Adrenal gland (tissue), 12 donors: ENCODE results near the gene SLC12A9. TPM values are rescaled to one million over a fixed set of nuclear protein-coding genes. Genes with fewer than 3 reads are reported as not detected.

Experiments
- DNase-seq, 7 donors: peaks; one replicate each; pipeline ENCODE4 v3.0.0-alpha.2; 2019 to 2020
- H3K27ac ChIP-seq, 5 donors: fragments of 200-600 bp; sonication (generic) in 4 of 5; 1 replicate in 3 of 5; 2 replicates in 2 of 5; pipeline versions ENCODE4 v1.5.1 to v1.8.0; 2016 to 2020; ENCODE audit warnings: mild to moderate bottlenecking in 1 of 5
- H3K27me3 ChIP-seq: fragments of 200-600 bp; 2 replicates; pipeline ENCODE4 v1.8.0; 2021
- H3K36me3 ChIP-seq, 2 donors: fragments of 200-600 bp; replicated peaks in 1 of 2; 1 replicate in 1 of 2; 2 replicates in 1 of 2; pipeline versions ENCODE4 v1.5.1 to v1.8.0; 2018 to 2022
- H3K4me1 ChIP-seq, 2 donors: fragments of 200-600 bp; replicated peaks in 1 of 2; 1 replicate in 1 of 2; 2 replicates in 1 of 2; pipeline versions ENCODE4 v1.5.1 to v1.8.0; 2018 to 2021
- H3K4me3 ChIP-seq, 4 donors: fragments of 200-600 bp; sonication (generic) in 3 of 4; one replicate each; pipeline ENCODE4 v1.5.1; 2016 to 2018
- H3K9me3 ChIP-seq, 3 donors: fragments of 200-600 bp; sonication (generic) in 1 of 3; replicated peaks in 1 of 3; 1 replicate in 2 of 3; 2 replicates in 1 of 3; pipeline versions ENCODE4 v1.5.1 to v1.8.0; 2016 to 2021
- CTCF ChIP-seq, 6 experiments: fragments of 450-650 bp in 4 of 6; fragments of 200-600 bp in 2 of 6; sonication (generic) in 1 of 6; IDR thresholded peaks; 1 replicate in 5 of 6; 2 replicates in 1 of 6; pipeline versions ENCODE4 v1.5.1 to v1.8.0; 2016 to 2021; ENCODE audit warnings: antibody characterized with exemption in 6 of 6, mild to moderate bottlenecking in 2 of 6, moderate library complexity in 1 of 6
- POLR2A ChIP-seq, 2 donors: fragments of 450-650 bp; IDR thresholded peaks; one replicate each; pipeline ENCODE4 v1.6.1; 2017; ENCODE audit warnings: antibody characterized with exemption in 2 of 2, mild to moderate bottlenecking in 2 of 2, moderate library complexity in 1 of 2
- WGBS, 4 donors: extraction: QIAGEN DNeasy Blood & Tissue Kit in 2 of 4; methylation state at CpG; one replicate each; pipeline versions ENCODE4 v1.1.5 to v1.1.7; 2013 to 2017; 5-methylcytosine and 5-hydroxymethylcytosine counted together
- intact Hi-C, 2 donors: fragments of 100-400 bp; cut with DNase I; formaldehyde crosslinking; loops; one replicate each; pipeline versions ENCODE4 v1.14.1 to v1.15.0; 2022 to 2023
- polyA plus RNA-seq, 3 donors: library from polyadenylated mRNA; stranded (reverse); fragments of 200-250 nt in 2 of 3; fragments of 350-450 nt in 1 of 3; fragmentation: Illumina TruSeq in 1 of 3; extraction: RNeasy Lipid Tissue Mini Kit (QIAGEN cat#74804) in 1 of 3; gene quantifications; one replicate each; pipeline ENCODE4 v1.2.3, GENCODE V29; 2013 to 2014
- total RNA-seq, 9 donors: library from RNA; depleted of rRNA in 4 of 9; stranded (reverse); fragments of >200 nt in 4 of 9; fragments of 120-200 nt in 1 of 9; fragmentation: NEBNext Ultra II Directional in 1 of 9; extraction: Animal tissue kit (Norgen Biotek cat#: 25700) in 1 of 9; gene quantifications; one replicate each; pipeline versions ENCODE4 v1.1.0 to v1.2.4, GENCODE V29; 2013 to 2023
- donor health status: healthy with polysubstance abuse.
- donor health status: Bipolar disorder and iron deficiency.
- donor health status: DM: yes; HTN: yes; CAD: no.
- donor health status: DM: no; HTN: no; CAD: no.
- donor health status: DM: no; HTN: no; CAD: no.
- donor health status: DM: yes; HTN: yes; CAD: no.

SLC12A9 gene
- total and polyA plus RNA-seq, 12 donors = 6.1 to 60.3 (median 20.2) TPM

- DNase-seq = no peak
- Histone ChIP-seq H3K4me3 (no peak overlapping the region), H3K27me3 (no peaks in the 10 kb centered on the region), H3K4me1 (peaks cover 4 to 9% of the 10 kb centered on the region in 2 donors), H3K9me3 (no peaks in the 10 kb centered on the region), H3K27ac (no peak overlapping the region), H3K36me3 (peaks cover 0 to 17% of the 10 kb centered on the region in 2 donors)
- 90 to 100% (median 94%) methylated on average over 4 to 16 of the region's 16 CpGs for WGBS, 4 donors
- intact Hi-C loops = loop anchor here in 1 of 2 donors (5.0 kb wide), 1 partner anchor 150 kb away; the partner anchor contains the start of gene POP7
- TF ChIP-seq POLR2A (IDR thresholded peaks at IDR 0.05) (no peak), CTCF (IDR thresholded peaks at IDR 0.05) (no peak)
Observed at GRCh38 chr7:100856871-100857282, 4.4 kb downstream of the SLC12A9 start.

- H3K27me3 ChIP-seq = no peaks in the 10 kb centered on the region
- TF ChIP-seq CTCF (IDR thresholded peaks at IDR 0.05) (no peak), POLR2A (IDR thresholded peaks at IDR 0.05) (no peak)
- peaks cover 0 to 17% of the 10 kb centered on the region in 2 donors for H3K36me3 ChIP-seq
- H3K4me3 ChIP-seq = no peak overlapping the region
- H3K9me3 ChIP-seq = no peaks in the 10 kb centered on the region
- intact Hi-C loops = loop anchor here in 1 of 2 donors (5.0 kb wide), 1 partner anchor 153 kb away; the partner anchor contains the start of gene POP7
- H3K4me1 ChIP-seq = no peaks in the 10 kb centered on the region
- WGBS, 4 donors = 89 to 93% (median 89%) methylated on average over 14 to 15 of the region's 15 CpGs
- H3K27ac ChIP-seq = no peak overlapping the region
- no peak for DNase-seq
Observed at GRCh38 chr7:100859856-100860255, 7.3 kb downstream of the SLC12A9 start.

- no peak overlapping the region for H3K27ac ChIP-seq
- intact Hi-C loops = no loop called here
Observed at GRCh38 chr7:100860702-100861615, 8.4 kb downstream of the SLC12A9 start.

GRCh38 chr7:100861616-100861985, 9.1 kb downstream of the SLC12A9 start:
- 87 to 96% (median 95%) methylated on average over 14 of the region's 14 CpGs for WGBS, 4 donors
- TF ChIP-seq POLR2A (IDR thresholded peaks at IDR 0.05) (no peak), CTCF (IDR thresholded peaks at IDR 0.05) (no peak)
- H3K9me3 ChIP-seq = no peaks in the 10 kb centered on the region
- peaks cover 9 to 10% of the 10 kb centered on the region in 2 donors for H3K4me1 ChIP-seq
- H3K27ac ChIP-seq = no peak overlapping the region
- DNase-seq = no peak
- H3K27me3 ChIP-seq = no peaks in the 10 kb centered on the region
- intact Hi-C loops = no loop called here
- H3K36me3 ChIP-seq = peaks cover 0 to 17% of the 10 kb centered on the region in 2 donors
- no peak overlapping the region for H3K4me3 ChIP-seq

More at GRCh38 chr7:100860702-100861615, 8.4 kb downstream of the SLC12A9 start:
- WGBS, 4 donors = 92 to 100% (median 94%) methylated on average over 3 to 18 of the region's 18 CpGs
- peaks cover 0 to 17% of the 10 kb centered on the region in 2 donors for H3K36me3 ChIP-seq
- no peak for DNase-seq
- no peaks in the 10 kb centered on the region for H3K27me3 ChIP-seq
- peaks cover 3% of the 10 kb centered on the region in 2 donors for H3K4me1 ChIP-seq
- H3K9me3 ChIP-seq = no peaks in the 10 kb centered on the region
- H3K4me3 ChIP-seq = no peak overlapping the region
- TF ChIP-seq POLR2A (IDR thresholded peaks at IDR 0.05) = no peak
